Measurements from ENCODE around the gene ZNF57.
"Not testable (repeated sequence)": the region's sequence is repeated elsewhere in the genome, so short reads cannot be mapped to it uniquely, and the experiment has no call there.

The ZNF57 gene

GRCh38 chr19:2900296-2901252 lies at the start of gene ZNF57:
ZNF57 (plus strand) TSS chr19:2900928; CDS start chr19:2901046, 118 bp downstream.
- peak; percentile 94 for DNase-seq

DNA sequence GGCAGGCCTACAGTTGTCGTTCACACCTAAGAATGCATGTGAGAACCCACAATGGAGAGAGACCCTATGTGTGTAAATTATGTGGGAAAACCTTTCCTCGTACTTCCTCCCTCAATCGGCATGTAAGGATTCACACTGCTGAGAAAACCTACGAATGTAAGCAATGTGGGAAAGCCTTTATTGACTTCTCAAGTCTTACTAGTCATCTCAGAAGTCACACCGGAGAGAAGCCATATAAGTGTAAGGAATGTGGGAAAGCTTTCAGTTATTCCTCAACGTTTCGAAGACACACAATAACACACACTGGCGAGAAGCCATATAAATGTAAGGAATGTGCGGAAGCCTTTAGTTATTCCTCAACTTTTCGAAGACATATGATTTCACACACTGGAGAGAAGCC lies 48.1 kb upstream of the ZNF57 start:
- DNase-seq, result no peak

DNA sequence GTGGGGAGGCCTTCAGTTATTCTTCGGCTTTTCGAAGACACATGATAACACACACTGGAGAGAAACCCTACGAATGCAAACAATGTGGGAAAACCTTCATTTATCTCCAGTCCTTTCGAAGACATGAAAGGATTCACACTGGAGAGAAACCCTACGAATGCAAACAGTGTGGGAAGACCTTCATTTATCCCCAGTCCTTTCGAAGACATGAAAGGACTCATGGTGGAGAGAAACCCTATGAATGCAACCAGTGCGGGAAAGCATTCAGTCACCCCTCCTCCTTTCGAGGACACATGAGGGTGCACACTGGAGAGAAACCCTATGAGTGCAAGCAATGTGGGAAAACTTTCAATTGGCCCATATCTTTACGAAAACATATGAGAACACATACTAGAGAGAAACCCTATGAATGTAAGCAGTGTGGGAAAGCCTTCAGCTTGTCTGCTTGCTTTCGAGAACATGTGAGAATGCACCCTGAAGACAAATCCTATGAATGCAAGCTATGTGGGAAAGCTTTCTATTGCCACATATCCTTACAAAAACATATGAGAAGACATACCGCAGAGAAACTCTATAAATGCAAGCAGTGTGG lies 47.6 kb upstream of the ZNF57 start:
- DNase-seq, result no peak

DNA sequence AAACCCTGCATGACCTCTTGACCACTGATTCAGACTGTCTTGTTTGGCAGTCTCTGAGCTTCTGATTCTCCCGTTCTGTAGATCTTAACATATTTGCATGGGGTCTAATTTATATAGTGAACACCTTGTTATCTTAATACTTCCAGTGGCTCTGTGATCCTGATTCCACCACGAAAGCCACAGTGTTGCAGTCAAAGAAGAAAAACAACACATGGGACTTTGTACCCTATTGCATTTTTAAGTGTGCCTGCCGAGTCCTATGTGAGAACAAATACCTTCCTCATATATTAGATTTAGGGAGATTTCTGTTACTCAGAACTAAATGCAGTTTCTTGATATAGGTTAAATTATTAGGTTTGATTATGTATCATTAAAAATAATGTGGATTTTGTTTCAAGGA lies 45.9 kb upstream of the ZNF57 start:
- no peak for DNase-seq

DNA sequence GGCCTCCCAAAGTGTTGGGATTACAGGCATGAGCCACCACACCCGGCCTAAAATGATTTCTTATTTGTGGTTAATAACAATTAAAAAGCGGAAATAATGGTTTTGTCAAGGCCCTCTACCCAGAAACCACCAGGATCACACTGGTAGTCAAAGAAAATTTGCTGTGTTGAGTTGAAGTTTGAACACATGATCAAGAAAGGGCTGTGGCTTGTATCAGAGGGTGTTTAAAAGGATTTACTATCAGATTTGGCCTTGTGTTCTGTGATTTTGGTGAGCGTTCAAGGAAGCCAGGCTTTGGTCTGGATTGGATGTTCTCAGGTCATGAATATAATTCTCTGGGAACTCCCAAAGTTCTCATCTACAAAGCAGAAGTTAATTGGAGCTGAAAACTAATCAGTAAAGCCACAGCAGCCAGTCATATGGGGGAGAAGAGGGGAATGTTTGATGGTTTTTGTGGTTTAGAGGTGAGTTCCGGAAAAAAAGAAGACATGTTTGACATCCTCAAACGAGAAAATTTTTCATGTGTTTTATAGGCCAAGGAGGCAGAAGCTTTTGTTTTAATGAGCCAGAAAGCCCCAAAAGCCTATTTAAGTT lies 44.2 kb upstream of the ZNF57 start:
- DNase-seq, result no peak

DNA sequence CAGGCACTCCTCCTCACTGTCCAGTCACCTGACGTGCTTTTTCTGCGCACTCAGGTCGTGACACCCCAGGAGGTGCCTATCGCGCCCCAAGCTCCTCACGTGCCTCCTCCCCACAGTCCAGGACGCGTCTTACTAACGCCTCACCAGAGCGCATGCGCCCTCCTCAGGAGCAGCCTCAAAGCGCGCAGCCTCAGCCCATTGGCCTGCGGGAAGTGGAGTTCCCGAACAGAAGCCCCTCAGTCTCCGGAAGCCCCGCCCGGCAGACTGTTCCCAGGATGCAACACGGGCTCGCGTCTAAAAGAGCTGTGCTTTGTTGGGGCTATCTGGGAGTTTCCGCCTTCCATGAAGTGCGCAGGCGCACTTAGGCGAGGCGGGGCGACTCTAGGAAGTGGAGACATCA lies 41.9 kb upstream of the ZNF57 start:
- DNase-seq, result no peak

DNA sequence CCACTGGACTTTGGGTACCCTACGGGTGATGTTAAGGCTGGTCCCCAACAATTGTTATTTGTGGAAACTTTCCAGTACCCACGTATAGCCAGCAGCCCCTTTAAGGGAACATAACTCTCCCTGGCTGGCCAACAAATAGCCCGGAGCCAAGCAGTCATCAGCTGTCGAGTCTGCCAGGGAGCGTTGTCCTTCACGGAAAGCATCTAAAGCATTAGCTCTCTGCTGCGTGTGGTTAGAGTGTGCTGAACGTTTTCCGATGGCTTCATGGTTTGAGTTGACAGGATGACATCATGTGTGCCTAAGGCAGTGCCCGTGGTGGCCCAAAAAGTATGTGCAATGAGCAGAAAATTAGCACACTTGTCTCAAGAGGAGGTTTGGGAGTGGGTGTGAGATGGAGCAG lies 36.9 kb upstream of the ZNF57 start:
- DNase-seq, result no peak

DNA sequence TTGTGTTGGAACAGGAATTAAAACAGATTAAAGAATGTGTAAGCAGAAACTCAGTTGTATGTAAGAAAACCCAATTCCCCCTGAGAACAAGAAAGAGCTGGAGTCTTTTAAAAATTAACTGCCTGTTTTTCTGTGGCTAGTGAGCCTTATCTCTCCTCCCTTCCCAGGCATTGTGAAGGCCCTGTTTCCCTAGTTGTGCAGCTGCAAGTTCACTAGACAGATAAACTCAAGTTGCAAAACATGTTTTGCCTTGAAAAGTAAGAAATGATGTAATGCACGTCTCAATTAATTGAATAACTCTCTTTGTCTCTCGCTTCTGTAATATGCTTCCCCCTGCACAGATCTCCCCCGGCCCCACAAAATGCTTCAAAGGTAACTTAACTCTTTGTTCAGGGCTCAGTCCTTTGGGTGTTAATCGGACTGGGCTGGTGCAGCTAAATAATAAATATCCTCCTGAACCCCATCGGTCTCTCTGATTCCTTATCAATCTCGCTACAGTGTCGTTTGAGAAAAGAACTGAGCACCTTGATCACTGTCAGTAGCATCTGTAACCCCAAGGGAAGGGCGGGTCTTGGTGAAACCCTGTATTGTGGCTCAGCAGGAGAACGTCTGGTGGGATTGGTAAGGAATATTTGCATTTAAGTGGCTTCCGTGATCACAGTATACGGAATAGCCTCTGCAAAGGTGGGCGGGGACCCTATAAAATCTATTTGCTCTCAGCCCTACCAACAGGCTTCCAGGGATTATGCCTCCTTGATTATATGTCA lies 35.2 kb upstream of the ZNF57 start:
- no peak for DNase-seq

DNA sequence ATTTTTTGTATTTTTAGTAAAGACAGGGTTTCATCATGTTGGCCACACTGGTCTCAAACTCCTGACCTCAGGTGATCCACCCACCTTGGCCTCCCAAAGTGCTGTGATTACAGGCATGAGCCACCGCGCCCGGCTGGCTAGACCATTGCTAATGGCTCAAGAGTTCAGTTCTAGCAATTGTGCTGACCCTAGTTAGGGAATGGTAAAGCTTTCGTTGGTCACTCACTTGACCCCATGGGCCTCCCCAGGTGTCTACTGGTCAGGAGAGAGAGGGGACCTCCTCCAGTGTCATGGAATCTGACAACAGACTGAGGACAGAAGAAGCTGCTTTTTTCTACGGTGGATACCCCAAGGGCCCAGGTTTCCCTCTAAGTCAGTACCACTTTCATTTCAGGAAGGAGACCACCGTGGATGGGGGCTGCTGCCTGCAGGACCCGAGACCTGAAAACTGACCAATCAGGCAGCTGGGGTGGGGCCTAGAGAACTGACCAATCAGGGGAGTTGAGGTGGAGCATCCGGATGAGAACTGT lies 34.2 kb upstream of the ZNF57 start:
- DNase-seq, result no peak

DNA sequence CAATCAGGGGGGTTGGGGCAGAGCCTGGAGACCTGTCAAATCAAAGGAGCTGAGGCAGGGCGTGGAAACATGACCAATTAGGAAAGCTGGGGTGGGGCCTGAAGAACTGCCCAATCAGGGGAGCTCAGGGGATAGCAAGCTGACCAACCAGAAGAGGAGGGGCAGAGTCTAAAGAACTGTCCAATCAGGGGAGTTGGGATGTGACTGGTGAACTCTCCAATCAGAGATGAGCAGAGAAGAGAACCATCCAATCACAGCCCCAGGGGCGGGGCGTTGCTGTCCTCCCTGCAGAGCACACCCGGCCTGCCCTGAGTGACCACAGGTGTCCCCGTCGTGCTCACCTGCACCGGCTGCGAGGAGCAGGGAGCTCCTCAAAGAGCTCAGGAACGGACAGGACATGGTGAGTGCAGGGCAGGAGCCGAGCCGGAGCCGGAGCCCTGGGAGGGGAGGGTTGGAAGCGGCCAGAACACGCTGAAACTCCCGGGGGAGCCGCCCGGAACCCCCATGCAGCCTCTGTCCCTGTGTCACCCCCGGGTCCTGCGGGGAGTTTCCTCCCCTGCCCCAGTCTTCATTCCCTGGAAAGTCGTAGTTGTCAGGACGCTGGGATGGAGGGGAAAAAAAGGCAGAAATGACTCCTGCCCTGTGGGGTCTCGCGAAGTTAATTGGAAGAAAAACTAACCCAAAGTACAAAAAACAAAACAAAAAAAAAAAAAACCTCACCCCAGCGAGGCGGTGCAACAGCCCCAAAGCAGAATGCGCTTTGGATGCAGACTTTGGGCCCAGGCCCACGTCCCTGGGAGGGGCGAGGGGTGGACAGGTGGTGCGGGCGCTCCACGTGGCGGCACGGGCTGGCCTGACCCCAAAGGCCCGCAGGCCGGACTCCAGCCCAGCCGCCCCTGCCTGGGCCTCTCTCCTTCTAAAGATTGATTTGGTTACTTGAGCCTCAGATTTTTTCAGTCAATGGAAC lies 33.4 kb upstream of the ZNF57 start, which contains the start of gene ZNF556:
ZNF556 (plus strand) TSS at position 311 of the 967 bp plus-strand sequence; CDS start at position 398, 87 bp downstream.
- DNase-seq, result peak; percentile 29

GRCh38 chr19:2869618-2870017 lies 31.1 kb upstream of the ZNF57 start:
- no peak for DNase-seq

DNA sequence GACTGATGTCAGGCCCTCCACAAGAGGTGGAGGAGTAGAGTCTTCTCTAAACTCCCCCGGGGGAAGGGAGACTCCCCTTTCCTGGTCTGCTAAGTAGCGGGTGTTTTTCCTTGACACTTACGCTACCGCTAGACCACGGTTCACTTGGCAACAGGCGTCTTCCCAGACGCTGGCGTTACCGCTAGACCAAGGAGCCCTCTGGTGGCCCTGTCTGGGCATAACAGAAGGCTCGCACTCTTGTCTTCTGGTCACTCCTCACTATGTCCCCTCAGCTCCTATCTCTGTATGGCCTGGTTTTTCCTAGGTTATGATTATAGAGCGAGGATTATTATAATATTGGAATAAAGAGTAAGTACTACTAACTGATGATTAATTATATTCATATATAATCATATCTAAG lies 28.6 kb upstream of the ZNF57 start:
- DNase-seq, result not testable (repeated sequence)

DNA sequence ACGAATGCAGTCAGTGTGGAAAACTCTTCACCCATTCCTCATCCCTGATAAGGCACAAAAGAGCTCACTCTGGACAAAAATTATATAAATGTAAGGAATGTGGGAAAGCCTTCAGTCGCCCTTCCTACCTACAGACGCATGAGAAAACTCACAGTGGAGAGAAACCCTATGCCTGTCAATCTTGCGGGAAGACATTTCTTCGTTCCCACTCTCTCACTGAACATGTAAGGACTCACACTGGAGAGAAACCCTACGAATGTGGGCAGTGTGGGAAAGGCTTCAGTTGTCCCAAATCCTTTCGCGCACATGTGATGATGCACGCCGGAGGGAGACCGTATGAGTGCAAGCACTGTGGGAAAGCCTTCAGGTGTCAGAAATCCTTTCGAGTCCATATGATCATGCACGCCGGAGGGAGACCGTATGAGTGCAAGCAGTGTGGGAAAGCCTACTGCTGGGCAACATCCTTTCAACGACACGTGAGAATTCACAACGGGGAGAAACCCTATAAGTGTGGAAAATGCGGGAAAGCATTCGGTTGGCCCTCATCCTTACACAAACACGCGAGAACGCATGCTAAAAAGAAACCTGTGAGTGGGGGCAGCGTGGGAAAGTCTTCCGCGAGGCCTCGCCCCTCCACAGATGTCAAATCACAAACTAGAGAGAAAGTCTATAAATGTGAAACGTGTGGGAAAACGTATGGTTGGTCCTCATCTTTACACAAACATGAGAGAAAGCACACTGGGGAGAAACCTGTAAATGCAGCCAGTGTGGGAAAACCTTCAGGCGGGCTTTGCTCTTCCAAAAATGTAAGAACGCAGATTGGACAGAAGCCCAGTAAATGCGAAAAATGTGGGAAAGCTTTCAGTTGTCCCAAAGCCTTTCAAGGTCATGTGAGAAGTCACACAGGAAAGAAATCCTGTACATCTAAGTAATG lies 23.1 kb upstream of the ZNF57 start:
- DNase-seq, result no peak

DNA sequence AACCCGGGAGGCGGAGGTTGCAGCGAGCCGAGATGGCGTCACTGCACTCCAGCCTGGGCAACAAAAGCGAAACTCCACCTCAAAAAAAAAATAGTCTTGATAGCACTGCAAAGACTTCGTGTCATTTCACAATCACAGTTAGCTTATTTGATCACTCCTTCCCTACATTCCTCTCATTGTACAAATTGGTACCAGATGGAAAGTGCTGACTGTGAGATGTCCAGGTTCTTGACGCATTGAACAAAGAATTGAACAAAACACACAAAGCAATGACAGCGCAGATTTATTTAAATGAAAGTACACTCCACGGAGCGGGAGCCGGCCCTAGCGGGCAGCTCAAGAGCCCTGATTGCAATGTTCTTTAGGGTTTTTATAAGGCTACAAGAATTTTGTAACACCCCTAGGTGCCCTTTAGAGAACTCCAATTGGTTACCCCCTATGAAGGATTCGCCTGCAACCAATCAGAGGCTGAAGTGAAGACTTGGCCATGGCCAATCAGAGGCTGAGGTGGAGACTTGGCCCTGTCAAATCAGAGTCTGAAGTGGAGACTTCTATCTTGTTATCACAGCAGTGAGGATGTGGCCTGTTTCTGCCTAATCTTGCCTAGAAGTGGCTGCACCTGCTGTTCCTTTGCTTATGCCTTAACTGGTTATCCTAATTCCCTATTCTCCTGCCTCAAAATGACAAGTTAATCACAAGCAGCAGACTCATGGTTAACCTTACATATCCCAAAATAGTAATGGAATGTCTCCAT lies 16.9 kb upstream of the ZNF57 start:
- no peak for DNase-seq

DNA sequence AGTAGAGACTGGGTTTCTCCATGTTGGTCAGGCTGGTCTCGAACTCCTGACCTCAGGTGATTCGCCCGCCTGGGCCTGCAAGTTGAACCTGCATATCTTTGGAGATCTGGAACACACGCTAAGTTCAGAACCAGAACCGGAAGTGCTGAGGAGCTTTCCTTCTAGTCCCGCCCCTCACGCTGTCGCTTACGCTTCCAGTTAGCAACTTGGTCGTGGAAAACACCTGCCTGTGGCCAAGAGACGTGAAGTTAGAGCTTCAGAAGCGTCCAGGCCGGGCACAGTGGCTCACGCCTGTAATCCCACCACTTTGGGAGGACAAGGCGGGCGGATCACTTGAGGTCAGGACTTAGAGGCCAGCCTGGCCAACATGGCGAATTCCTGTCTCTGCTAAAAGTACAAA lies 15.0 kb upstream of the ZNF57 start:
- no peak for DNase-seq

- peak; percentile 9 for DNase-seq
Observed at GRCh38 chr19:2887391-2887914, 13.3 kb upstream of the ZNF57 start.

DNA sequence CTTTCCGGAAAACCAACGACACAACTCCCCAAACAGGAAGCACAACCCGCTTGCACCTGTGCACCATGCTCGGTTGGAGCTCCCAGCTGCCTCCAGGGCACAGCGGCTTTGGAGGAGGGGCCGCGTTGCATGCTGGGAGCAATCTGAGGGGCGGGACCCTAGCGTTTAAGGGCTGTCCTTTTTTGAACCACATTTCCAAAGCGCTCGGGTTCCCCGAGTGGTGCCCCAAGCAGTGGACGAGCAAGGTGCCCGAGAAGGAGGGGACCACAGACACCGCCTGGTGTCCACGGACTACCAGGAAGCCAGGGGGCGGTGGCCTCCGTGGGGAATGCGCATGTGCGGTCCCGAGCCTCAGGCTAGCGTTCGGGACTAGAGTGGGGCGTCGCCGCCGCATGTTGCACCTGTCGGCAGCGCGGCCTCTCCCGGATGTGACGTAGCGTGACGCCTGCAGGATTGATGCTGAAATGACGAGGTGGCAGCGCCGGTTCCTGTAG lies 11.9 kb upstream of the ZNF57 start:
- no peak for DNase-seq

- DNase-seq, result not testable (repeated sequence)
Observed at GRCh38 chr19:2890531-2890930, 10.2 kb upstream of the ZNF57 start.

DNA sequence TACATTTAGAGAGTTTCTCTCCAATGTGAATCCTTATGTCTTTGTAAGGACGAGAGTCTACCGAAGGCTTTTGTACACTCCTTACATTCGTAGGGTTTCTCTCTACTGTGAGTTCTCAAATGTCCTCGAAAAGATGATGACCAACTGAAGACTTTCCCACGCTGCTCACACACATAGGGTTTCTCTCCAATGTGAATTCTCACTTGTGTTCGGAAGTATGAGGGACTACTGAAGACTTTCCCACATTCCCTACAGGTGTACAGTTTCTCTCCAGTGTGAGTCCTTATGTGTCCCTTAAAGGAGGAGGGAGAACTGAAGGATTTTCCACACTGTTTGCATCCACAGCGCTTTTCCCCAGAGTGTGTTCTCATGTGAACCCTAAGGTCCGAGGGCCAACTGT lies 4.0 kb upstream of the ZNF57 start:
- DNase-seq, result no peak

Data from NCI-H1436 treated with DMSO at 0.1 percent for 48 hours (cell line).